GM18505 (cell line): ENCODE results near the gene IQCN.
A peak's percentile ranks its signal among the peaks of the same experiment; 100 is the strongest.

Experiments used
- ATAC-seq: cut with Tn5 transposase; IDR thresholded peaks from one replicate; pipeline ENCODE4 v1.9.1; 2021; ENCODE audit not compliant: unreplicated experiment
- POLR2A ChIP-seq: IDR thresholded peaks from 4 replicates; pipeline ENCODE4 v1.6.1; 2011; ENCODE audit warnings: borderline replicate concordance; ENCODE audit not compliant: insufficient read depth, insufficient read length; ENCODE audit errors: extremely low read depth

Gene IQCN

GRCh38 chr19:18297308-18297707 lies 23.1 kb upstream of the IQCN start:
- no peak for ATAC-seq
- no peak for TF ChIP-seq POLR2A

- no peak for ATAC-seq
- TF ChIP-seq POLR2A: no peak
Measured at GRCh38 chr19:18295034-18295451, 20.8 kb upstream of the IQCN start.

GRCh38 chr19:18294467-18294864 lies 20.2 kb upstream of the IQCN start:
- TF ChIP-seq POLR2A: no peak
- ATAC-seq: no peak

GRCh38 chr19:18293642-18294466 lies 19.6 kb upstream of the IQCN start:
- no peak for ATAC-seq
- no peak for TF ChIP-seq POLR2A

- ATAC-seq: no peak
- no peak for TF ChIP-seq POLR2A
Measured at GRCh38 chr19:18292810-18293641, 18.8 kb upstream of the IQCN start.

GRCh38 chr19:18292462-18292809 lies 18.2 kb upstream of the IQCN start:
- ATAC-seq: no peak
- TF ChIP-seq POLR2A: peak; percentile 37

GRCh38 chr19:18291590-18292461 lies 17.6 kb upstream of the IQCN start:
- TF ChIP-seq POLR2A: peak; percentile 67
- ATAC-seq: peak; percentile 36

GRCh38 chr19:18291019-18291524 lies 16.8 kb upstream of the IQCN start:
- peak; percentile 4 for ATAC-seq
- TF ChIP-seq POLR2A: no peak

GRCh38 chr19:18290302-18291018 lies 16.2 kb upstream of the IQCN start:
- no peak for ATAC-seq
- no peak for TF ChIP-seq POLR2A

GRCh38 chr19:18289471-18290301 lies 15.4 kb upstream of the IQCN start:
- ATAC-seq: no peak
- no peak for TF ChIP-seq POLR2A
